HG02623 (cell line): ENCODE data around the gene STK4.

Experiments used
- ATAC-seq: cut with Tn5 transposase; IDR thresholded peaks from one replicate; pipeline ENCODE4 v1.9.1; 2021; ENCODE audit warnings: moderate library complexity; ENCODE audit not compliant: unreplicated experiment

The STK4 gene

DNA sequence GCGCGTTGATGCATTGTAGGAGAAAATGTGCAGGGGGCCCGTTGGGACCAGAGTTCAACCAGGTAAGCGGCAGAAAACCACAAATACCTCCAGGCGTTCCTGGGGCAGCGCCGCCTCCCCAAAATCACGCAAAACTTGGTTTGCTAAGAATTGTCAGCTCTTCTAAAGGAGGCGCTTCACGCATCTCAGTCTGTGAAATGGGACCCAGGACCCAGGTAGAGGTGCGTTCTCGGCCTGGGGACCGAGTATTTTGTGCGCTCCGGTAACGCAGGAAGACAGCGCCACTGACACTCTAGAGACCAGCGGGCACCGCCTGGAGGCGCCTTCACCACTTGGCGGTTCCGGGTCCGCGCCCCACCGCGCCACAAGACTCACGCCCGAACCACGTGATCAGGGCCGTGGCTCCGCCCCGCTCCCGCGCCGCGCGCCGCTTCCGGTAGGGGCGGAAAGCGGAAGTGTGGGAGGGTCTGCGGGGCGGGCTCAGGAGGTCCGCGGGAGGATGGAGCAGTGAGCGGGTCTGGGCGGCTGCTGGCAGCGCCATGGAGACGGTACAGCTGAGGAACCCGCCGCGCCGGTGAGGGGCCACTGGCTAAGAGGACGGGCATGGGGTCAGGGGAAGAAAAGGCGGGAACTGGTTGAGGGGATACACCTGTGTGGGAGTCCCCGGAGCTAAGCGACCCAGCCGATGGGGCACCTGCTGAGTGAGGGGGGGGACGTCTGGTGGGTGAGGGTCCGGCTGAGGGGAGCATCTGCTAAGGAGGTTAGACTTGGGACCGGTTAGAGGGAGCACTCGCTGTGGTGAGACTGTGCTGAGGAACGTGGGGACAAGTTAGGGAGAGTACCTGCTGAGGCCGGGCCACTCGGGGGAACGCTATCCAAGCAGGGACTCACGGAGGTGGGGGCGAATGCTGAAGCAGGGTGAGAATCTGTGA is at the start of gene STK4:
Gene STK4, plus strand, starts transcription at position 483 of the 932 bp plus-strand sequence. Its CDS starts 57 bp downstream, at position 540.
- ATAC-seq = peak; percentile 71

DNA sequence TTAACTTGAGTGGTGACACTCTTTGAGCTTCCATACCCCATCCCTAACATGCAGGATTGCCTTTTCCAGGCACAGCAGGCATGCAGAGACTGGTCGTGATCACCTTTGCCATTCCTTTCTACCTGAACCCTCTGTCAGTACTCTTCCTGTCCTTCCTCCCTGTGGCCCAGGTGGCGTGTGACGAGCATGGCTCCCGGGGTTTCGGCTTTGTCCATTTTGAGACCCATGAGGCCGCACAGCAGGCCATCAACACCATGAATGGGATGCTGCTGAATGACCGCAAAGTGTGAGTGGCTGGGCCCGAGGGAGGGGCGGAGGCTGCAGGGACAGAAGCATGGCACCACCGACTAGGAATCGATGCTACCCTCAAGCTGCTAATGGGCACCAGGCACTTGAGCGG is 49.7 kb upstream of the STK4 start:
- no peak for ATAC-seq

DNA sequence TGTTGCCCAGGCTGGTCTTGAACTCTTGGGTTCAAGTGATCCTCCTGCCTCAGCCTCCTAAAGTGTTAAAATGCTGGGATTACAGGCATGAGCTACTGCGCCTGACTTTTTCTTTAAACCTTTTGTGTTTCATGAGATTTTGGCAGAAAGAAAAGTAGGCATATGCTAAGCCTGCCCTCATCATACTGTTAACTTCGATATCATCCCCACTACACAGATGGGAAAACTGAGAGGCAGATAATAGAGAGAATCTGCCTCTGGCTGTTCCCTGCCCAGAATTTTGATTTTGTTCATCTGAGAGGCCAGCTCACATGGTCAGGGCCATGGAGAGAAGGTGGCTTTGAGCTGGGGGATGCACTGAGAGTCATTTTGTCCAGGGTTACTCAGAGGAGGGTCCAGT is 48.9 kb upstream of the STK4 start:
- no peak for ATAC-seq

DNA sequence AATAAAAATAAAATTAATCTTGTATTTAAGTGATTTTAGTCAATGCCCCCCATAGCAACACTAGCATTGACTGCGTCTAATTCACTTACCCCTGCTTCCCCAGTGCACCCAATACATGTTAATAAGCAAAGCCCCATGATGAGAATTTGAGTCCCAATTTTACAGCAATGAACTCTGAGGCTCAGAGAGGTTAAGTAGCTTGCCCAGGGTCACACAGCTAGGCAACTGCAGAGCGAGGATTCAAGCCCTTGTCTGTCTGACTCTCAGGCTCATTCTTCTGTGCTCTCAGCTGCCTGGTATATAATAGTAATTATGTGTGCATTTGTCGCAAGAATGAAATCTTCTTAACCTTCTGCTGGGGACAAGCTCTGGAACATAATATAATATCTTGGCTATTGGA is 48.0 kb upstream of the STK4 start:
- ATAC-seq = no peak

DNA sequence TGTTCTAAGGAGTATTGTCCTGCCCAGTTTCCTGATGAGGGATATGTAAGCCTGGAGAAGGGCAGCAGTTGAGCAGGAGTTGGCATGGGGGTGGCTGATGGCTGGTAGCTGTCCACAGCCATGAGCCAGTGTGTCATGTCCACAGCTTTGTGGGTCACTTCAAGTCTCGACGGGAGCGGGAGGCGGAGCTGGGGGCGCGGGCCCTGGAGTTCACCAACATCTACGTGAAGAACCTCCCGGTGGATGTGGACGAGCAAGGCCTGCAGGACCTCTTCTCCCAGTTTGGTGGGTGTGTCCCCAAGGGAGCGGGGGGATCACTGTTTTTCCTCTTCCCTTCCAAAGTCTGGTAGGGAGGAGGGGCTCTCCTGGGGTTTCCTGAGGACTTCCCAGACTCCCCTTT is 47.6 kb upstream of the STK4 start:
- no peak for ATAC-seq

DNA sequence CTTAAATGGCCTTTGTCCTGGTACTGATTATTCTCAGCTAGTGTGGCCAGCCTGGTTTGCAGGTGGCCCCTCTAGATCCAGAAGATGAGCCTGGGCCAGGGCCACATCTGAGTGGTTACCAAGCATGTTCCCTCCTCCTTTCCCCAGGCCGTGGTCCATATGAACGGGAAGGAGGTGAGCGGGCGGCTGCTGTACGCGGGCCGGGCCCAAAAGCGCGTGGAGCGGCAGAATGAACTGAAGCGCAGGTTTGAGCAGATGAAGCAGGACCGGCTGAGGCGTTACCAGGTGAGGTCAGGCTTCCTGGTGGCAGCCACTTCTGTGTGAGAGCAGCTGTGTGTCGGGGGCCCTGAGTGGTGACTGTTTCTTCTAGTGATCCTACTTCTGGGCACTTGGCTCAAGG is 44.9 kb upstream of the STK4 start:
- no peak for ATAC-seq

DNA sequence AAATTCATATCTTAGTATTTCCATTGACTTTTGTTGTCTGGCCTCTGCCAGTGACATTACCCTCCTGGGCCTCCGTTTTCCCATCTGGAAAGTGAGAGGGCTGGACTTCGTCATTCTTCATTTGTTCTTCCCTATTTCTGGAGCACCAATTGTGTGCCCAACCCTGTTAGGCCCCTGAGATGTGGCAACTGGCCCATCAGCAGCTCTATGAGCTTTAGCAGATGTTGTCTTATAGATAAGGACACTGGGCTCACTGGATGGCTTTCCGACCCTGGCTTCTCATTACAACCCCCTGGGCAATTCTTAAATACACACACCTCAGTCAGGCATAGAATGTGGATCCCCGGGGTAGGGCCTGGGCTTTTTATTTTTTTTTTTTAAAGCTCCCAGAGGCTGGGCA is 41.8 kb upstream of the STK4 start:
- no peak for ATAC-seq

DNA sequence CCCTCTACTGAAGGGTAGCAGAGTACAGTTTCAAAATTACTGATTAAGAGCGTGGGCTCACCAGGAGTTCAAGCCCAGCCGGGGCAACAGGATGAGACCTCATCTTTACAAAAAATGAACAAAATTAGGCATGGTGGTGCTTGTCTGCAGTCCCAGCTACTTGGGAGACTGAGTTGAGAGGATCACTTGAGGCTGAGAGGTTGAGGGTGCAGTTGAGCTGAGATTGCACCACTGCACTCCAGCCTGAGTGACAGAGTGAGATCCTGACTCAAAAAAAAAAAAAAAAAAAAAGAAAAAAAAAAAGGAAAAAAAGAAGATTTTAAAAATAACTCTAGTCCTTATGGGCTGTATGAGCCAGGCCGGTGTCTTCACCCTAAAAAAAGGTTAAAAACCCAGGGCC is 37.7 kb upstream of the STK4 start:
- no peak for ATAC-seq

DNA sequence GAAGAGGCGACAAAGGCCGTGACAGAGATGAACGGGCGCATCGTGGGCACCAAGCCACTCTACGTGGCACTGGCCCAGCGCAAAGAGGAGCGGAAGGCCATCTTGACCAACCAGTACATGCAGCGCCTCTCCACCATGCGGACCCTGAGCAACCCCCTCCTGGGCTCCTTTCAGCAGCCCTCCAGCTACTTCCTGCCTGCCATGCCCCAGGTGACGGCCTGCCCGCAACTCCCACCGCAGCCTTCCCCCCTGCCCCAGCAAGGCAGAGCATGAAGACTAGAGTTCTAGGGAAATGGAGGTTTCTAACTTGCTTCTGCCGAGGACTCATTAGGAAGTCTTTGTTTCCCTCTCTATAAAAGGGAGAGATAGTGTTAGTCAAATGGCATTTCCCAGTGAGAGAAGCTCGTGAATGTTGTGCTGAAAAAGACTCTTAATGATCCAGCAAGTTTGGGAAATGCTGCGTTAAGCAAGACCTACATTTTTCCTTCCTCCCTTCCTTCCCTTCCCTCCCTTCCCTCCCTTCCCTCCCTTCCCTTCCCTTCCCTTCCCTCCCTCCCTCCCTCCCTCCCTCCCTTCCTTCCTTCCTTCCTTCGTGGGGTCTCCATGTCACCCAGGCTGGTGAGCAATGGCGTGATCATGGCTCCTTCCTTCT is 35.7 kb upstream of the STK4 start:
- no peak for ATAC-seq

DNA sequence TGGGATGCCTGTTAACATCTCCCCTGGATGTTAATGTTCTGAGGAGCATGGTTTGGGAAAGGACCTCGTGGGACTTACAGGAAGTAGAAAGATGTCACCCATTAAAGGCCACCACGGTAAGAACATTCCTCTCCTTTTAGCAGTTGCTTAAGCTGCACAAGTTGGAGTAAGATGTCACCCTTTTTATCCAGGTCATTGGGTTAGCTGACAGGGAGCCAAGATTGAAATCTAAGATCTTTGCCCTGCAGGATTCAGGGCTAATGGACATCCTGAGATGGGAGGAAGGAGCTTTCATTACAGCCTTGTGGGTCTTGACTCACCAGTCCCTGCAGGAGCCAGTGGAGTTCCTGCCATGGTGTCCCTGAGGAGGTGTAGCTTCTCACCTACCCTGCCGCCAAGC is 34.4 kb upstream of the STK4 start:
- no peak for ATAC-seq

DNA sequence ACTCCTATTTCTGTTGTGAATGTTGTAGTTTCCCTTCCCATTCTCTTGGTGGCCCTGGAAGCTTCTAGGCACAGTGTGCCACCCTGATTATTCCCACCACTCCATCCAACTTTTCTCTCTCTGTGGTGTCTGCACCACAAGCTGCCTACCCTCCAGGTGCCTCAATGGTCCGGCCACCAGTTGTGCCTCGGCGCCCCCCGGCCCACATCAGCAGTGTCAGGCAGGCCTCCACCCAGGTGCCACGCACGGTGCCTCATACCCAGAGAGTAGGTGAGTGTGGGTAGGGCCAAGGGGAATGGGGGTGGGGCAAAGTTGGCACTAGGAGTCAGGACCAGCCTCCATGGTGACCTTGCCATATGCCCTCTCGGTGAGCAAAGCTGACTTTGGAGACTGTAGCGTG is 33.4 kb upstream of the STK4 start:
- ATAC-seq = no peak

DNA sequence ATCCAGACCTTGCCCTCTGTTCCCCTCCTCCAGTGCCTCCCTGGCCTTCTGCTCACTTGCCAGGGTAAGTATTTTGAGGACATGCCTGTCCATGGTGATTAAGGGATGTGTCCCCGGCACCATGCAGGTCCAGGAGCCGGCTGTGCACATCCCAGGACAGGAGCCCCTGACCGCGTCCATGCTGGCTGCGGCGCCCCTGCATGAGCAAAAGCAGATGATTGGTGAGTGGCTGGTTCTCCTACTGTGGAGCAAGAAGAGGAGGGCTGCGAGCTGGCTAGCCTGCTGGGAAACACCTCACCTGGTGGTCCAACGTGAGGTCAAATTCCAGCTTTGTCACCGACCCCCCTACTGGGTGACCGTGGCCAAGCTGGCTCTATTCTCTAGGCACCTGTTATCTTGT is 29.8 kb upstream of the STK4 start:
- no peak for ATAC-seq

DNA sequence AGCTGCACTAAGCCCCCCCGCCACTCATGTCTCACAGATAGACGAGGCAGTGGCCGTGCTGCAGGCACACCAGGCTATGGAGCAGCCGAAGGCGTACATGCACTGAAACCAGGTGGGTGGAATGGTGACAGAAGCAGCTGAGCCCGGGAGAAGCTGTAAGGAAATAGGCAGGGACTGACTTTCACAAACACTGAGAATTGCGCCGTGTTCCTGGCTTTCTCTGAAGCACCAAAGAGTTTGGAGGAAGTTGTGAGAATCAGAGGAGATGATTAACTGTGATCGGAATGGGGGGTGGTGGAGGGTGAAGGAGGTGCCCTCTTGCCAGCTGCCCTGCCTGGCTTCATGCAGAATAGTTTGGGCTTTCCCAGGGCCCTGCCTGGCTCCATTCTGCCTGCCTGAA is 27.7 kb upstream of the STK4 start:
- no peak for ATAC-seq

DNA sequence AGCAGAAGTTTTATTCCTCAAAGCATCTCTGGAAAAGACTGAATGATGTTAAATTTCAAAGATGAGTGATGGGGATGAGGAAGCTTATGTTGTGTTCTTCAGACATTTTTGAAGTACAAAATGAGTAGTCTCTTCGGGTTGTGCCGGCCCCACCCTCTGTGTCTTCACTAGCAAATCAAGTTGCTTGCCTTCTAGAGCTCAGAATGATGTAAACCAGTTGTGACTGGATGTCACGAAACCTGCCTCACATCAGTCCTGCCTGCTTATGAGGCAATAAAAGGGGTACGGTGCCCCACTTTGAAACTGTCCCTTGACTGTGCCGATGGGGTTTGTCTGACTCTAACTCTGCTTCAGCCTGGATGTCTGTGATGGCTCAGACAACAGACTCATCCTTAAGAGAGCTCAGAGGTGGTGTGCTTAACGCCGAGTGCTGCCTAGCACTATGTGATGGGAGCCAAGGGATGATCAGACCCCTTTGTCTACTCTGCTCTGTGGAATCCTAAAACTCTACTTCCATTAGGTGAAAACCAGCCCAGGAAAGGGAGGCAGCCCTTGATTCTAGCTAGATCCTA is 25.1 kb upstream of the STK4 start:
- no peak for ATAC-seq

DNA sequence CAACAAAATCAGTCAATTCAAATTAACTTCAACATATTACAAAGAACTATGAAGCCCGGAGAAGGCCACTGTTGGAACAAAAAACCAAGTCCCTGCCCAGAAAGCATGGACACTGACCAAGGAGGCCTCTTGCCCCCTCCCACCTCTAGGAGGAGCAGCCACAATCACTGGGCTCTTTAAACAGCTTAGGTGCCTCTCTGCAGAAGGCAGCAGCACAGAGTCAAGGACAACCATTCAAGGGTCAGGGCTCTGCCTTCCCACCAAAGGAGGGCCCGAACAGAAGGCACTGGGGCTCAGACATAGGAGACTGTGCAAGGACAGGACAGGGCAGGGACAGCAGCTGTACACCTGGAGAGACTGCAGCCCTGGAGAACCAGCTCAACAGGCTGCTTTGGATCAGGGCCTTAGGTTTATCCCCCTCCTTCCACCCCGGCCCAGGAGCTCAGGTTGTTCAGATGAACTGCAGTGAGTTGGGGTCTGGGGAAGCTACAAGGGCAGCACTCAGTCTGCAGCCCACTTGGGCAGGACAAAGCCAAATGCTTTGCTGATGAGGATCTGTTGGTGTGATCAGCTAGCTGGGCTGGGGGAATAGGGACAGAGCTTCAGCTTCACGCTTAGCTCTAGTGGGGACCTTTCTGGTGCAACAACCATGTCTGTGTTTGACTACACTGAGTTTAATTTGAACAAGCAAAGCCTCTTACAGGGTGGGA is 23.9 kb upstream of the STK4 start:
- ATAC-seq = no peak

DNA sequence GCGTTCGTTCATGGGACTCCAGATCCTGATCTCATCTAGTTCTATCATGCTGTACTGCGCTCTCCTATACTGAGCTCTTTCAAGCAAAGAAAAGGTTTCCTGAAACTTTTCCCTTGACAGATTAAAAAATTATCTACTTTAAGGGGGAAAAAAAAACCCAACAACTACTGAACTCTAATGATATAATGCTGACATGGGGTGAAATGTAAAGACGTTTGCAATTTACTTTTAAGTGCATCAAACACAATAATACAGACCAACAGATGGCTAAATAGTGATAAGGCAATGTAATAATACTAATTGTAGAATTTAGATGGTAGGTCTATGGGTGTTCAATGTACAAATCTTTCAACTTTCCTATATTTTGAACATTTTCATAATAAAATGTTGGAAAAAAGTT is 22.5 kb upstream of the STK4 start:
- ATAC-seq = no peak

DNA sequence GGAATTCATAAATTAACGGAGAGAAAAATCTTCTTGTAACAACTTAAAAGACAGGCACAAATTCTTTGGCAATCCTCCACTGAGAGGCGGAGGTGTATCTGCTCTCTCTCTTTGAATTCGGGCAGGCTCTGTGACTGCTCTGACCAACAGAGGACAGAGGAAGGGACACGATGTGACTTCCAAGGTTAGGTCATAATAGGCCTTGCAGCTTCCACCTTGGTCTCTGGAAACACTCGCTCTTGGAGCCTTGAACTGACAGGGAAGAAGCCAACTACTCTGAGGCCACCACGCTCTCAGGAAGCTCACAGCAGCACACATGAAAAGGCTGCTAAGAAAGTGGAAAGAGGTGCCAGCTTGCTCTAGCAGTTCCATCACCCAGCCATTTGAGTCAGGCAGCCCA is 21.1 kb upstream of the STK4 start:
- no peak for ATAC-seq

DNA sequence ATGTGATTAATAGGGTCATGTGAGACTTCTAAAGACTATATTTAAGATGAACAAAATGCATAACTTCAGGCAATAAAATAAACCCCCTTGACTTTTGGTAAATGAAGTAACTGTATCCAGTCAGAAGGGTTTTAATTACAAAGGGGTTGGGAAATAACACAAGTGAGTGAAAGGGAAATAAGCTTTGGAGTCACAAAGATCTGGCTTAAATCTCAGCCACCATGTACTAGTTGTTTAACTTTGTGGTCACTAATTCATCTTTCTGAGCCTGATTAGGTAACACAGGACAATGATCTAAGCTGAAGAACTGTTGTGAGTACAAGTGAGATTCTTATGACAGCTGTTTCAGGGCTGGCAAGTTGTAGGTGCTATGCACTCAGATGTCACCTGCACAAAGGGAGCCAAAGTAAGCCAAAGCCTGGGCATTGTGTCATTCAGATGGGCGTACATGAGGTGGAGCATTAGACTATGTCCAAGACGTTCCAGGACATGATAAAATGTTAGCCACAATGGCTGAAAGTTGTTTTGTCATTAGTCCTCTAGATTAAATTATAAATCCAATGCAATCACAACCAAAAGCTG is 19.9 kb upstream of the STK4 start:
- no peak for ATAC-seq

DNA sequence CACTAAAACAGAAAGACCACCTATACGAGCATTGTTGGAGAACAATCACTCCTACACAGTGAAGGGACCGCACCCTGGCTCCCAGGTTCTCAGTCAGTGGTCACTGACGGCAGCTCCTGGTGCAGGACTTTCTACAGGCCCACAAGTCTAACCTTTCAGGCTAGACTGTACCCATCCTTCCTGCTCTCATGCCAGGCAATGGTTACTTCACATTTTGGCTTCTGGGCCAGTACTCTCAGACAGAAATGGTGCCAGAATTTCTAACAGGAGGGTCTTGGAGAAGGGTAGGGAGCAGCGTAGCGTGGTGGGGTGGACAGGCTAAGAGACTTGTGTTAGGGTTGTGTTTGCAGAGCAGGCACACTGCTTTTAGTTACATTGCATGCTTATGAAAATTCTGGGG is 18.2 kb upstream of the STK4 start:
- no peak for ATAC-seq

DNA sequence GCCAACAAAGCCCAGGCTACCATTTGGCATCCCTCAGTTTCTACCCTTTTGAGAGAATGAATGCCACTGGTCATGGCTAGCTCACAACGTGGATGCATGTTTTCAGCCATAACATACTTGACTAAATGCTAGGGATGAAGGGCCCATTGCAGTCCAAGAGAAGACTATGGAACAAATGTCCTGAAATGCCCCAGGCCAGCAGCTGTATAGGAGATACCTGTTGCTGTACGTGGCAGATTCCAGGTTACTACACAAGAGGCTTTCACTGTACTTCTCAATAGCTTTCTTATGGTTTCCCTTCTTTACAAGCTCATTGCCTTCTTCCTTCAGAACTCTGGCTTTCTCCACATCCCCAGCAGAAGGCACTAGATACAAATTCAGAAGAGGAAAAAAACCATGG is 17.8 kb upstream of the STK4 start:
- ATAC-seq = no peak

DNA sequence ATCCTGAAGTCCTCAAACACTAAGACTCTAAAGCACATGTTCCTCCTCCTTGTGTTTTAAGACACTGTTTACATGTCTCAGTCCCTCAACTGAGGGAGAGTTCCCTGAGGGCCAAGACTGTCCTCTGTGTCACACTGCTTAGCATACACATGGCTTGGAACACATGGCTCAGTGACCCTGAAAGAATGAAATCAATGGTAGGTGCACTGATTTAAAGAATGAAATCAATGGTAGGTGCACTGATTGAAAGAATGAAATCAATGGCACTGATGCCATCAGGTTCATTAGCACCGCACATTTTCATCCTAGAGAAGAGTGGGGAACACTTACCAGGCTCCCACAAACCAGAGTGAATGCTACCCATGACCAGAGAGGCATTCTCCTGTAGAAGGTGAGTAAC is 15.9 kb upstream of the STK4 start:
- ATAC-seq = no peak
